ENCODE results near the gene SLC25A24.
"Not testable (repeated sequence)": the region's sequence is repeated elsewhere in the genome, so short reads cannot be mapped to it uniquely, and the experiment has no call there.

Gene SLC25A24

DNA sequence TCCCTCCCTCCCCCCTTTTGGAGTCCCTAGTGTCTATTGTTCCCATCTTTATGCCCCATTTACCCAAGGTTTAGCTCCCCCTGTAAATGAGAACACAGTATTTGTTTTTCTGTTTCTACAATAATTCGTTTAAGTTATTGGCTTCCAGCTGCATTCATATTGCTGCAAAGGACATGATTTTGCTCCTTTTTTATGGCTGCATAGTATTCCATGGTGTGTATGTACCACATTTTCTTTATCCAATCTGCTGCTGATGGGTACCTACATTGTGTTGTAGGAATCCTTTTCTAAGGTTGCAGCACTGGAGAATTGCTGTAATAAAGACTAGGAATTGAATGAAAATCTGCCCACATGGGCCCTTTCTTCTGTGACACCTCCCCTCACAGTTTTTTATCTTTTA, 6.8 kb downstream of the SLC25A24 start:
- Histone ChIP-seq H3K27ac (ENCODE audit: low read depth, low read length) (no peak overlapping the region), H3K4me1 (ENCODE audit: control insufficient read depth, insufficient read depth, low read length) (peaks cover 7% of the 10 kb centered on the region; the same call in 1 of the 2 replicates), H3K9ac (ENCODE audit: low read depth, low read length) (no peak overlapping the region), H3K9me3 (ENCODE audit: control insufficient read depth, insufficient read depth, low read length) (no peaks in the 10 kb centered on the region), H3K27me3 (ENCODE audit: control insufficient read depth, insufficient read depth, low read length) (no peaks in the 10 kb centered on the region), H3K36me3 (ENCODE audit: control insufficient read depth, insufficient read depth, low read length) (peaks cover 36% of the 10 kb centered on the region), H3K4me3 (ENCODE audit: low read depth, low read length) (no peak overlapping the region)

DNA sequence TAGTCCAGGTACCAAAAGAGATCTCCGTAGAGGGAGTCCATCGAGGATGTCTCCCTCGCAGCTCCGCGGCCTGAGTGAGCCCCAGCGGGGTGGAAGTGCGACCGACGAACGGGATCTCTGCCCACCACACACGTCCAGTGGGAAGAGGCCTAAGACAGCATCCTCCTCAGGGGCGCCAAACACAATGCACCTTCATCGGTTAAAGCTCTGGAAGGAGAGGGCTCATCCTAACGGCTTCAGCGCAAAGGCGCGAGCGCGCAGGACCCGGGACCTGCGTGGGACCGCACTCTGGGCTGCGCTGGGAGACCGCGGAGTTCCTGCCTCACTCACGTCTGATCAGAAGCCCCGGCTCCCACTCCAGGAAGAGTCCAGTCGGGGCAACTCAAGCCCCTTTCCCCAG, 7.6 kb downstream of the SLC25A24 start:
- no peak overlapping the region for H3K9ac ChIP-seq (ENCODE audit: low read depth, low read length)
- H3K36me3 ChIP-seq (ENCODE audit: control insufficient read depth, insufficient read depth, low read length), result peaks cover 33% of the 10 kb centered on the region
- no peaks in the 10 kb centered on the region for H3K27me3 ChIP-seq (ENCODE audit: control insufficient read depth, insufficient read depth, low read length)
- H3K27ac ChIP-seq (ENCODE audit: low read depth, low read length), result no peak overlapping the region
- H3K4me1 ChIP-seq (ENCODE audit: control insufficient read depth, insufficient read depth, low read length), result 0 out of 2 replicates have a peak, but pooled peaks cover 1% of the 10 kb centered on the region
- no peak overlapping the region for H3K4me3 ChIP-seq (ENCODE audit: low read depth, low read length)
- H3K9me3 ChIP-seq (ENCODE audit: control insufficient read depth, insufficient read depth, low read length), result no peaks in the 10 kb centered on the region

DNA sequence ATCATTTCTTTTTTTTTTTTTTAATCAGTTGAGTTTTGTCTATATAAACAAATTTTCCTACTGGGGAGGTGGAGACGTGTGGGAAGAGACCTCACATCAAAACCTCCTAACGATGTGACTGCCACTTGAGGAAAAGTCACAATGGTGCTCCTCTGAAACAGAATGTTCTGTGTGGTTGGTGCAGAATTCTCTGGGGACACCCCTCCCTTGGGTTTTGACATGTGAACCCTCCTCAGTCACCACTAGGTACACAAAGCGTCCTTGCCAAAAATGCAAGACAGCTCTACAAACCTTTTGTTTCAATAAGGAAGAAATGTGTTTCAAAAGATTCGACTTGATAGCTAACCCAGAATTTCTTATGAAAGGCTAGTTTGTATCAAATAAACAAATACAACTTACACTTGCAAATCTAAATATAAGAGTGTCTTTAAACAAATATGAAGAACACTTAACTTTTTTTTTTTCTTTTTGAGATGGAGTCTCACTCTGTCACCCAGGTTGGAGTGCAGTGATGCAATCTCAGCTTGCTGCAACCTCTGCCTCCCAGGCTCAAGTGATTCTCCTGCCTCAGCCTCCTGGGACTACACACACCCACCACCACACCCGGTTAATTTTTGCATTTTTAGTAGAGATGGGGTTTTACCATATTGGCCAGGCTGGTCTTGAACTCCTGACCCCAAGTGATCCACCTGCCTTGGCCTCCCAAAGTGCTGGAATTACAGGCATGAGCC, 9.3 kb downstream of the SLC25A24 start:
- Histone ChIP-seq H3K9me3 (ENCODE audit: control insufficient read depth, insufficient read depth, low read length) (no peaks in the 10 kb centered on the region), H3K27ac (ENCODE audit: low read depth, low read length) (no peak overlapping the region), H3K4me1 (ENCODE audit: control insufficient read depth, insufficient read depth, low read length) (no peaks in the 10 kb centered on the region)

DNA sequence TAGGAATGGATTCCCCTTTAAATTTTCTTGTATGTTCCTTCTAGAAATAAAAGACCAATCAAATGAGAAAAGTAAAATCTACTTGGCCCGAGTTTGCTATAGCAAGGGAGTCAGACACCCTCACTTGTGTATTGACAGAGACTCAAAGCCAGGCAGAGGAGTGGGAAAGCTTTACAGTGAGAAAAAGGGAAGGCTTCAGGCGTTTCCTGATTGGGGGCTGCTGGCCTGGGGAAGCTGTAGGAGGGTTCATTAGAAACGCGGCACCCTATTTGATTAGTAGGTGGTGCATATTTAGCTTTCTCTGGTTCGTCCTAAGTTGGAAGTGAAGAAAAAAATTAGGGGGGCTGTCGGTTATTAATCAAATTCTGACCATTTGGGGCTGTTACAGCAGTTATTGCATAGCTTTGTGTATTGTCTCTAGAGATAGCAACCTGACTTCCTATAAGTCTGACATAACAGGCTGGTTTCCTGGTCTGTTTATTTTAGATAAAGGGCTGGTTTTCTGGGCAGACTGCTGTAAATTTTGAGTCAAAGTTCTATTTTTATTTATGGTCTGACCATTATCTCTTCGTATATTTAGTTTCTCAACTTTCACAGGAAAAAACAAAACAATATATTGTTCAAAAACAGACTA, 10.0 kb downstream of the SLC25A24 start:
- Histone ChIP-seq H3K4me1 (ENCODE audit: control insufficient read depth, insufficient read depth, low read length) (no peaks in the 10 kb centered on the region), H3K36me3 (ENCODE audit: control insufficient read depth, insufficient read depth, low read length) (peaks cover 32% of the 10 kb centered on the region), H3K9ac (ENCODE audit: low read depth, low read length) (no peak overlapping the region), H3K27me3 (ENCODE audit: control insufficient read depth, insufficient read depth, low read length) (no peaks in the 10 kb centered on the region), H3K4me3 (ENCODE audit: low read depth, low read length) (no peak overlapping the region), H3K27ac (ENCODE audit: low read depth, low read length) (no peak overlapping the region), H3K9me3 (ENCODE audit: control insufficient read depth, insufficient read depth, low read length) (no peaks in the 10 kb centered on the region)

More for the DNA sequence above, 9.3 kb downstream of the SLC25A24 start:
- no peak overlapping the region for H3K9ac ChIP-seq (ENCODE audit: low read depth, low read length)
- peaks cover 31% of the 10 kb centered on the region for H3K36me3 ChIP-seq (ENCODE audit: control insufficient read depth, insufficient read depth, low read length)
- H3K4me3 ChIP-seq (ENCODE audit: low read depth, low read length), result no peak overlapping the region
- no peaks in the 10 kb centered on the region for H3K27me3 ChIP-seq (ENCODE audit: control insufficient read depth, insufficient read depth, low read length)

DNA sequence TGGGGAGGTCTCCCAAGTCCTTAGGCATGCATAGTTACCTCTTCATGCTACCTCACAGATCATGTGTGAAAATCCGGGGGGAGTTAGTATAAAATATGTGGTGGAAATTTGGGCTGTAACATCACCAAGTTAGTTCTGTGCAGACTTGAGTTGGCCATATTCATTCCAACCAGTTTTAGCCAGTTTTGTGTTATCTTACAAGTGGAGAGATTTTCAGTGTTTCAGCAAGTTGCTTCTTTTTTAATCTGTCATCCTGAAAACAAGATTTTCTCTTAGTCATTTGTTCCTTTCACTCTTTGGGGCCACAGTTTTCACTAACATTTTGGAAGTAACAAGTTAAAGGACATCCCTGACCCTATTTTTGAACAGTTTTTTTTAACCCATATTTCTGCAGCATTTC, 11.3 kb downstream of the SLC25A24 start:
- H3K9ac ChIP-seq (ENCODE audit: low read depth, low read length), result no peak overlapping the region
- H3K4me3 ChIP-seq (ENCODE audit: low read depth, low read length), result no peak overlapping the region
- H3K36me3 ChIP-seq (ENCODE audit: control insufficient read depth, insufficient read depth, low read length), result peaks cover 35% of the 10 kb centered on the region
- H3K27me3 ChIP-seq (ENCODE audit: control insufficient read depth, insufficient read depth, low read length), result no peaks in the 10 kb centered on the region
- H3K4me1 ChIP-seq (ENCODE audit: control insufficient read depth, insufficient read depth, low read length), result no peaks in the 10 kb centered on the region
- H3K9me3 ChIP-seq (ENCODE audit: control insufficient read depth, insufficient read depth, low read length), result no peaks in the 10 kb centered on the region
- H3K27ac ChIP-seq (ENCODE audit: low read depth, low read length), result no peak overlapping the region

DNA sequence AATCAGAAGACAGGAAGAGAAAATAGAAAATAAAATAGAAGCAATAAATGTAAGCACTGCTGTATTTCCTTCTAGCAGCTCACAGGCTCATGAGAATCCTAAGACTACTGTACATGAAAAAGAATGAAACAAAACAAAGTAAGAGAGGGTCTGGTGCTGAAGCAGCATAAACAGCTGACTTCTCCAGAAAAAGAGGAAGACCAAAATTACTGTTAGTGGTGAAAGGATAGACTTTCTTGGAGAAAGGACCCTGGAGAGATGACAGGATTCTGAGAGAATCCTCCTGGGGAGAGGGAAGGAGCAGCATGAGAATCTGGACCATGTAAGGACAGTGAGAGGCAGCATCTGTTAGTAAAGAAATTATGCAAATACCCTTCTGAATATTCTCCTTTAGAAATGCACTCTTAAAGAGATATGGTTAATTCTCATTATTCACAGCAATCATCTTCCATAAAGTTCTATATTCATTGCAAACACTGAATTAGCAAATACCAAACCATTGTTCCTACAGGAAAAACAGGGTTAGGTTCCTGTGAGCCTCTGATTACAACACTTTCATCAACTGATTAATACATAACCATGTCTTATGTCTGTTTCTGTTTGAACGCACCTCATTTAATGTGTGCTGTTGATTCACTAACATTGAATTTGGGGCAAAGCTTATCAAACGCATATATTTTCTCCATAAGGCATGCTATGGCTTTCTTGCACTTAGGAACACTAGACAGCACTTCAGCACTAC, 17.0 kb downstream of the SLC25A24 start:
- H3K27ac ChIP-seq (ENCODE audit: low read depth, low read length), result no peak overlapping the region
- no peak overlapping the region for H3K9ac ChIP-seq (ENCODE audit: low read depth, low read length)
- peaks cover 76% of the 10 kb centered on the region for H3K36me3 ChIP-seq (ENCODE audit: control insufficient read depth, insufficient read depth, low read length)

DNA sequence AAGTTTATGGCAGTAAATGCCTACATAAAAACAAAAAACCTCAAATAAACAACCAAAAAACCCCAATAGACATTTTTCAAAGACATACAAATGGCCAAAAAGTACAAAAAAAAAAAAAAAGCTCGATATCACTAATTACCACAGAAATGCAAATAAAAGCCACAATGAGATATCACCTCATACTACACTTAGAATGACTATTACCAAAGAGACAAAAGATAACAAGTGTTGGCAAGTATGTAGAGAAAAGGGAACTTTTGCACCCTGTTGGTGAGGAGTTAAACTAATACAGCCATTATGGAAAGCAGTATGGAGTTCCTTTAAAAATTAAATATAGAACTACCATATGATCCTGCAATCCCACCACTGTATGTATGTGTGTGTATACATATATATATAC, 21.1 kb downstream of the SLC25A24 start:
- H3K9ac ChIP-seq (ENCODE audit: low read depth, low read length), result no peak overlapping the region
- peaks cover 86% of the 10 kb centered on the region for H3K36me3 ChIP-seq (ENCODE audit: control insufficient read depth, insufficient read depth, low read length)
- H3K9me3 ChIP-seq (ENCODE audit: control insufficient read depth, insufficient read depth, low read length), result peaks cover 25% of the 10 kb centered on the region
- no peak overlapping the region for H3K27ac ChIP-seq (ENCODE audit: low read depth, low read length)
- H3K27me3 ChIP-seq (ENCODE audit: control insufficient read depth, insufficient read depth, low read length), result no peaks in the 10 kb centered on the region
- no peaks in the 10 kb centered on the region for H3K4me1 ChIP-seq (ENCODE audit: control insufficient read depth, insufficient read depth, low read length)
- no peak overlapping the region for H3K4me3 ChIP-seq (ENCODE audit: low read depth, low read length)

More for the DNA sequence above, 17.0 kb downstream of the SLC25A24 start:
- no peaks in the 10 kb centered on the region for H3K9me3 ChIP-seq (ENCODE audit: control insufficient read depth, insufficient read depth, low read length)
- no peak overlapping the region for H3K4me3 ChIP-seq (ENCODE audit: low read depth, low read length)
- H3K4me1 ChIP-seq (ENCODE audit: control insufficient read depth, insufficient read depth, low read length), result no peaks in the 10 kb centered on the region
- H3K27me3 ChIP-seq (ENCODE audit: control insufficient read depth, insufficient read depth, low read length), result no peaks in the 10 kb centered on the region

DNA sequence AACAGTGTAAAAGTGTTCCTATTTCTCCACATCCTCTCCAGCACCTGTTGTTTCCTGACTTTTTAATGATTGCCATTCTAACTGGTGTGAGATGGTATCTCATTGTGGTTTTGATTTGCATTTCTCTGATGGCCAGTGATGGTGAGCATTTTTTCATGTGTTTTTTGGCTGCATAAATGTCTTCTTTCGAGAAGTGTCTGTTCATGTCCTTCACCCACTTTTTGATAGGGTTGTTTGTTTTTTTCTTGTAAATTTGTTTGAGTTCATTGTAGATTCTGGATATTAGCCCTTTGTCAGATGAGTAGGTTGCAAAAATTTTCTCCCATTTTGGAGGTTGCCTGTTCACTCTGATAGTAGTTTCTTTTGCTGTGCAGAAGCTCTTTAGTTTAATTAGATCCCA, 37.7 kb downstream of the SLC25A24 start:
- H3K27ac ChIP-seq (ENCODE audit: low read depth, low read length); H3K27me3 ChIP-seq (ENCODE audit: control insufficient read depth, insufficient read depth, low read length); H3K9me3 ChIP-seq (ENCODE audit: control insufficient read depth, insufficient read depth, low read length); H3K4me1 ChIP-seq (ENCODE audit: control insufficient read depth, insufficient read depth, low read length); H3K9ac ChIP-seq (ENCODE audit: low read depth, low read length); H3K4me3 ChIP-seq (ENCODE audit: low read depth, low read length): not testable (repeated sequence)
- H3K36me3 ChIP-seq (ENCODE audit: control insufficient read depth, insufficient read depth, low read length), result peaks cover 21% of the 10 kb centered on the region

DNA sequence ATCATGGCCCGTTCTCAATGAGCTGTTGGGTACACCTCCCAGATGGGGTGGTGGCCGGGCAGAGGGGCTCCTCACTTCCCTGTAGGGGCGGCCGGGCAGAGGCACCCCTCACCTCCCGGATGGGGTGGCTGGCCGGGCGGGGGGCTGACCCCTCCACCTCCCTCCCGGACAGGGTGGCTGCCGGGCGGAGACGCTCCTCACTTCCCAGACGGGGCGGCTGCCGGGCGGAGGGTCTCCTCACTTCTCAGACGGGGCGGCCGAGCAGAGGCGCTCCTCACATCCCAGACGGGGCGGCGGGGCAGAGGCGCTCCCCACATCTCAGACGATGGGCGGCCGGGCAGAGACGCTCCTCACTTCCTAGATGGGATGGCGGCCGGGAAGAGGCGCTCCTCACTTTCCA, 40.2 kb downstream of the SLC25A24 start:
- not testable (repeated sequence) for H3K4me1 ChIP-seq (ENCODE audit: control insufficient read depth, insufficient read depth, low read length); H3K27ac ChIP-seq (ENCODE audit: low read depth, low read length); H3K27me3 ChIP-seq (ENCODE audit: control insufficient read depth, insufficient read depth, low read length); H3K4me3 ChIP-seq (ENCODE audit: low read depth, low read length); H3K9me3 ChIP-seq (ENCODE audit: control insufficient read depth, insufficient read depth, low read length); H3K9ac ChIP-seq (ENCODE audit: low read depth, low read length)
- peaks cover 45% of the 10 kb centered on the region for H3K36me3 ChIP-seq (ENCODE audit: control insufficient read depth, insufficient read depth, low read length)

DNA sequence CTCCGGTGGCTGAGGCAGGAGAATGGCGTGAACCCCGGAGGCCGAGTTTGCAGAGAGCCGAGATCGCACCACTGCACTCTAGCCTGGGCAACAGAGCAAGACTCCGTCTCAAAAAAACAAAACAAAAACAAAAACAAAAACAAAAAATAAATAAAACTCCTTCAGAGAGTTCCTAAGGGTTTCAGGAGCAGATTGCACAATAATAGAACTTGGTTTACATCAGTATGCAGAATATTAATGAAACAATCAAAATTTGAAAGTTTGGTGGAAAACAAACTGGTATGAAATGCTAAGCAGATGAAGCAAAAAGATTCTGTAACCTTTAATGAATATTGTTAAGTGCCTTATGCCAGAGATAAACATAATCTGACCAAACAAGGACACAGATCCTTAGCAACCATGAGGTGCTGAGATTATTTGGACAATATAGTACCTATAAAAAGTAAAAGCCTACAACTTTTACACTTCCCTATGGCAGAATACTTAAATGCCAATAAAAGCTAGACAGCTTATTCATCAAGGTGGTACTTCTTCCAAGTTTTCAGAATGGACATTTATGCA, 41.2 kb downstream of the SLC25A24 start:
- H3K27me3 ChIP-seq (ENCODE audit: control insufficient read depth, insufficient read depth, low read length), result no peaks in the 10 kb centered on the region
- H3K4me3 ChIP-seq (ENCODE audit: low read depth, low read length), result no peak overlapping the region
- no peak overlapping the region for H3K27ac ChIP-seq (ENCODE audit: low read depth, low read length)
- H3K9me3 ChIP-seq (ENCODE audit: control insufficient read depth, insufficient read depth, low read length), result no peaks in the 10 kb centered on the region; the same call in 1 of the 2 replicates
- no peaks in the 10 kb centered on the region for H3K4me1 ChIP-seq (ENCODE audit: control insufficient read depth, insufficient read depth, low read length)
- no peak overlapping the region for H3K9ac ChIP-seq (ENCODE audit: low read depth, low read length)
- H3K36me3 ChIP-seq (ENCODE audit: control insufficient read depth, insufficient read depth, low read length), result peaks cover 54% of the 10 kb centered on the region

DNA sequence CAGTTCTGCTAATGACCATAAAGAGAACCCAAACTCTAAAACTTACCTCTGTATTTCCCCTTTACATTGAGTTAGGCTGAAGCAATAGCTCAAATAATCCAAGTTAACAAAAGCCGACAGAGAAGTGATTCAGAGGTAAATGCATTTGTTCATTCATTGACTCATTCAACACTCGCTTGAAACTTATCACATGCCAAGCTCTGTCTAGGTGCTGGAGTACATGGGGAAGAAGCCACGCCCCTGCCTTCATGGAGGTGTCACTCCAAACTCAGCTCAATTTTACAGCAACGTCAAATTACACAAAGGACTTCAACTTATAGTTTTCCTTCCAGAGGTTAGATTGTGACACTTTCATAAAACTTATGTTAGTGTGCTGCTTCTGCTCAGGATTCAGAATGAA, 45.8 kb downstream of the SLC25A24 start:
- no peak overlapping the region for H3K9ac ChIP-seq (ENCODE audit: low read depth, low read length)
- no peaks in the 10 kb centered on the region for H3K9me3 ChIP-seq (ENCODE audit: control insufficient read depth, insufficient read depth, low read length)
- H3K36me3 ChIP-seq (ENCODE audit: control insufficient read depth, insufficient read depth, low read length), result peaks cover 84% of the 10 kb centered on the region
- H3K27ac ChIP-seq (ENCODE audit: low read depth, low read length), result no peak overlapping the region
- H3K27me3 ChIP-seq (ENCODE audit: control insufficient read depth, insufficient read depth, low read length), result no peaks in the 10 kb centered on the region
- H3K4me3 ChIP-seq (ENCODE audit: low read depth, low read length), result no peak overlapping the region
- no peaks in the 10 kb centered on the region for H3K4me1 ChIP-seq (ENCODE audit: control insufficient read depth, insufficient read depth, low read length)

Measured in HUES48 (cell line).